M059J (cell line): Measurements from ENCODE around the gene SRGAP2C. TPM values are rescaled to one million over a fixed set of nuclear protein-coding genes. Genes with fewer than 3 reads are reported as not detected.
"Not testable (repeated sequence)": the region's sequence is repeated elsewhere in the genome, so short reads cannot be mapped to it uniquely, and the experiment has no call there.

Experiments
- DNase-seq: peaks from one replicate; pipeline ENCODE4 v3.0.0-alpha.2; 2012; ENCODE audit warnings: low read depth
- total RNA-seq: library from RNA; depleted of rRNA; stranded (reverse); fragments of >200 nt; shearing (Covaris generic); gene quantifications from 2 replicates; pipeline ENCODE4 v1.2.3, GENCODE V29; 2014

Gene SRGAP2C
- total RNA-seq, 1 experiment from 2014 or later = 30.3 TPM

DNA sequence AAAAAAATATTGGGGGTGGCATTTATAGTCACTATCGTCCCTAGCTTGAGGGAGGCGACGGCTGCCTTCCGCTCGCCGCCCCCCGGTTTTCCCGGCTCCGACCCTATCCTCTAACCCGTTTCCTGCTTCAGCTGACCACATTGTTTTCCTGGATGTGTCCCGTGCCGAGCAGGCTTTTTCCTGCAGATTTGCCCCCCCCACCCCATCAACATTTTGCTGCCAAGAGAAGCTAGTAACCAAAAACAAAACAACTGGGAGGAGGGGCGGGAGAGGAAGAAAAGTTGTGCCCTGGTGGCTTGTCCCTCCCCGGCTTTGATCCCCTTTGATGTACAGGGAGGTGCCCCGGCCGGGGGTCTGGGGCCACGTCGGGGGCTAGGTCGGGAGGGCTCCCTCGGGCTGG lies 1.4 kb downstream of the SRGAP2C start:
- DNase-seq = not testable (repeated sequence)

GRCh38 chr1:121187914-121188313 lies 3.1 kb downstream of the SRGAP2C start:
- not testable (repeated sequence) for DNase-seq

GRCh38 chr1:121192512-121192911 lies 7.7 kb downstream of the SRGAP2C start:
- DNase-seq = not testable (repeated sequence)

- DNase-seq = not testable (repeated sequence)
These were observed 12.5 kb downstream of the SRGAP2C start for GRCh38 chr1:121197095-121197882.

DNA sequence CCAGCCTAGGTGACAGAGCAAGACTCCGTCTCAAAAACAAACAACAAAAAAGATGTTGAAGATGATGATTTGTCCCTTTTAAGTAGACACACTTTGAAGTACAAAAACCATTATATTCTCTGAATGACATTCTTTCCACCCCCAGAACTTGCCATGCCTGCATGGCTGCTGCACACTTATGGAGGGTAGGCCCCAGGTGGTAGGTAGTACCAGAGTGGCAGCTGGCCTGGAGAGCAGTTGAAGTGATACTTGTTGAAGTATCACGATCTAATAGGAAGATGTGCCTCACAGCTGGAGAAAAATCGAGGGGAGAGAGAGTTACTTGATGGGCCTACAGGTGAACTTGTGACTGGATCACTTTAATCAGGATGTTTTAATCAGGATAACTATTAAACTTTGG lies 15.0 kb downstream of the SRGAP2C start:
- DNase-seq = not testable (repeated sequence)

- not testable (repeated sequence) for DNase-seq
These were observed 15.5 kb downstream of the SRGAP2C start for GRCh38 chr1:121200232-121200631.

DNA sequence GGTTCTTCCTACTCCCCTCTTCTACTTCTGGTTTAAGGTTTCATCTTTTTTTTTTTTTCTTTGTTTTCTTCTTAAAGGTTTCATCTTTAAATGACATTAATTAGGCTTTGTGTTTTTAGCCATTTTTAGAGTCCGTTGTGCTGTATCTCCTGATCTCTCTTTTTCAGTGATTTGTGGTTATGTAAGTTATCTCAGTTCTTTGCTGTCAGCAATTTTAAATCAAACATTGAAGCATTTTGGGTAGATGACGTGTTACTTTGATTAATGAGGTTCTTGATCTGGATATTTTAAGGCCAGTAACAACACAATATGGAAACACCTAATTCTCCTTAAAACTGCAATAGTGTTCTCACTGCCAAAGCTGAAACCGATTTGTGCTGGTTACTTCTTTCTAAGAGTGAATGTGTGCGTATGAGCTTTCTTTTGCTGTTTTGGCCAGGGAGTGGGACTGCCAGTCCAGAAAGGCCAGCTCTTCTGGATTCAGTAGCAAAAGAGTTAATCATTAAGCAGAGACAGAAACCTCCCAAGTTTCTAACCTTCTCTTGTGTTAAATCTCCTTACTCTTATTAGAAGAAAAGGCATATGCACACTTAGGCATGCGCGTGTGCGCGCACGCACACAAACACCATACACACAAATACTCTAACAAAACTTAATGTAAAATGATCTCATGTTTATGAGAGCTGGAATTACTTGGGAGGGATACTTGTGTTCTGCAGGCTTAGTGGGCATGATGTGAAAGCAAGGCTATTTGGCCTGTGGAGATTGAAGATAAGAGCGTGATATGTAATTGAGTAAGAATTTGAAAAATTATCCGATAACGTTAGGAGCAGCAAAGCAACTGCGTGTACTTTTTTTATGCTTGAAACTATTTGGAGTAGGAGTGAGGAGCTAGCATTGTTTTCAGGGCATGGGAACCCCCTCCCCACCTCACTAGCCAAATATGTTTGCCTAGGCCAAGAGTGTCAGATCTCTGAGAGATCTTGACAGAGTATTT lies 16.5 kb downstream of the SRGAP2C start:
- peak; percentile 10 for DNase-seq

DNA sequence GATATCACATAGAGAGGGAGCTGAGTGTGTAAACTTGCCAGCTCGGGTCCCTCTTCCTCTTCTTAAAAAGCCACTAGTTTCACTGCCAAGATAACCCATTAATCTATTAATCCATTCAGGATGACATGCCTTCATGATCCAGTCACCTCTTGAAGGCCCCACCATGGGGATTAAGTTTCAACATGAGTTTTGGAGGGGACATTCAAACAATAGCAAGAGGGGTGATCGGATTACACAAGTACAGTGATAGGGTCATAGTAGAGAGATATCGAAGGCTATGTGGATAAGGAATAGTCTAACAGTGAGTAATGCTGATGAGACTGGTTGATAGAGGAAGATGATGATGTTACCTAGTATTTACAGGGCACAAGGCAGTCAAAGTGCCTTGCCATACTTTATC lies 18.2 kb downstream of the SRGAP2C start:
- peak; percentile 15 for DNase-seq

- DNase-seq = peak; percentile 1
These were observed 21.3 kb downstream of the SRGAP2C start for GRCh38 chr1:121205786-121206711.

DNA sequence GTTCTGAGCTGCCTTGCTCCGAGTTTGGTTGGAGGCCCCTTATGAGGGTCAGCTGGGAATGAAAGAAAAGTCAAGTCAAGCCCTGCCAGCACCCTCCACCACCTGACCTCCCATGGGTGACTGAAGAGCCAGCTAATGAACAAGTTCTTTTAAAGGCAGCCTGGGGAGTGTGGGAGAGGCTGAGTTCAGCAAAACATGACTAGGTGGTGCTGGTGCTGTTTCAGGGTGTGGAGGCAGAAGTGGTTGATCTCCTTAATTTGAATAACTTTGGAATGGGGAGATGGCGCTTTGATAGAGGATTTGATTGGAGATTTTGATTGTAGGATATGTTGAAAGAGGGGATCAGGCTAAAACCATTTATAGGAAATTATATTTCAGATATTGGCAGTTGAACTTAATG lies 22.6 kb downstream of the SRGAP2C start:
- DNase-seq = not testable (repeated sequence)

DNA sequence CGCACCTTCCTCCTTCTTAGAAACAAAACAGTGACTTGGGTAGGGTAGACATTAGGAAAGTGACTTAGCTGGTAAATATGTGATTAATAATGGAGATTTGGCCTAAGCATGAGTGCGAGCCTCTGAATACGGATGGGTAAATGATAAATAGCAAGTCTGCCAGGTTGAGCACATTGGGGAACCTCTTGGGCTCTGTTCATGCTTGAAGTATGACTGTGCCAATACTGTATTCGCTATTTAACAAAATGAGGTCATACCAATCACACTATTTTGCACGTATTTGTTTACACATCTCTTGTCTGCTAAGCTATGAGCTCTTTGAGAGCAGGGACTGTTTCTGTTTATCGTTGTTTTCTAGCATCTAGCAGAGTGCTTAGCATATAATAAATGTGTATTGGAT lies 23.6 kb downstream of the SRGAP2C start:
- DNase-seq = not testable (repeated sequence)

DNA sequence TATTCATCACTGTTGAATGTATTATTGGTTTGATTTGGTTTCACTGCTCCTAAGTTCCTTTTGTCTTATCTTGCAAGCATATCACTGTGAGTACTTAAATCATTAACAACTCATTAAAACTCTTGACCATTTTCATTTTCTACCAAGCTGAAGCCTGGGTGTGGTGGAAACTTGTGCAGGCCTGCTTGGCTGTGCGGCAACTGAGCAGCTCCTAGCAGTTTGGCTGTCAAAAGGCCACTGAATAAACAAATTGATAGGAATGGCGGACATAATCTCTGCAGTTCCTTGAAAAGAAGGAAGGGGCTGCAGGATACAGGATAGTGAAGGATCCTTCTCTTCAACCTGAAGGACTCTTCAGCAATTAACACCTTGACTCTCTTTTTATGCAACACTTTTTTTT lies 26.0 kb downstream of the SRGAP2C start:
- DNase-seq = not testable (repeated sequence)

DNA sequence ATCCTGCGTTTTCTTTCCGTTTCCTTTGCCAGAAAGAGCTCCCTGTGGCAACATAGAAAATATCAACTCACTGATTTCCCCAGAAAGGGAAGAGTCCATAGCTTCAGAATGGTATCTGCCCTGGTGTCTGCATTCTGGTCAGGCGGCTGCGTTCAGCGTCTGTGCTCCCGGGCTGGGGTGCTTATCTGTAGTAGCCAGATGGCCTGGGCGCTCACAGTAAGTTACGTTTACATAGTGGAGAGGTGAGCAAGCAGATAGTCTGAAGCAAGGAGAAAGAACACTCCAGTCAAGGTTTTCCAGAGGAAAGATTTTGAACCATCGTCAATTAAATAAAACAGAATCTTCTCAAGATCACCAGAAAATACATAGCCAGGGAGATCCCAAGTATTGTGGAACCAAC lies 28.7 kb downstream of the SRGAP2C start:
- not testable (repeated sequence) for DNase-seq

- not testable (repeated sequence) for DNase-seq
These were observed 29.9 kb downstream of the SRGAP2C start for GRCh38 chr1:121214544-121215156.

GRCh38 chr1:121215699-121216417 lies 31.1 kb downstream of the SRGAP2C start:
- DNase-seq = not testable (repeated sequence)

DNA sequence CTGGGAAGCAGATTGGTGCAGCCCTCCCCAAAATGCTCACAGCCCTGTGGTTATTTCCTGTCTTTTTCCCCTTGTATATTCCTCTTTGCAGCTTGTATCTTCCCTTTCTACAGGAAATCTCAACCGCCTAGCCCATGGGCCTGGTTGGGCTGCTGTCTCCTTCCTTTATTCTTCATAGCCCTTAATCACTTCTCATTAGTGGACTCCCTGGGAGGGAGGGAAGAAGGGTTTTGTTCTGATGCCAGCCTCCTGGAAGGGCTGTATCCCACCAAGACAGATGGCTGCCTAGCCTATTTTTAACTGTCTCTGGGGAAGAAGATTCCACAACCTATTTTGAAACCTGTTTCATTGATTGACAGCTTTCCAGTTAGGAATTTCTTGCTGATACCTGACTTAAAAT lies 31.9 kb downstream of the SRGAP2C start:
- DNase-seq = not testable (repeated sequence)

DNA sequence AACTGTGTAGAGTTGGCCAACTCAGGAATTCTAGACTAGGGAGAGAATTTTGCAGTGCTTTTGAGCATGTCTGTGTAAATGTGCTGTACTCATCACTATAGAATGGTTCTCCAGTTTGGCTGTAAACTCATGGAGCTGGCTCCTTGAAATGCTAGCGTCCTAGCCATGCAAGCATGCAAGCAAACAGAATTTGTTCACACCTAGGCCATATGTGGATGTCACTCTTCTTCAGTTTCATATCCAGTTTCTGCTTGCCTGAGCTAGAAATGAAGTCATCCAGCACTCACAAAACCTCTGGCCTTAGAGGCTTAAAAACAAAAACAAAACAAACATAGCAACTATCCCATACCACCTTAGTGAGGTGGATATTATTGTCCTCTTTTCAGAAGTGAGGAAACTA lies 37.0 kb downstream of the SRGAP2C start:
- DNase-seq = peak; percentile 0

DNA sequence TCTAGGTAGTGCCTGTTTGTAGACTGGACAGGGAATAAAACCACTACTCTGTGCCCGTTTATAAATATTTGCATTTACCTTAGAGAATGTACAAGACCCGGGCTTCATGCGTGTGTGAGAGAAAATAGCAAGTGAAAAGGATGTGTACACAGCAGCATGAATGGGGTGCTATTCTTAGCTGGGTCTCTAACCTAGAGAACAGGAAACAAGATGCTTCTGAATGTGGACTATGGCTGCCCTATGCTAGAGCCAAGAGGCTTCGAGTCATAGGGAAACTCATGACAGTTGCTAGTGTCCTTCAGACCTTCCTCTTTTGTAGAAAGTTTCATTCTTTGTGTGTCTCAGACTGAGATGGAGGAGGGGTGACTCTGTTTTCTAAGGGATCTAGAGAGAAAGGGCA lies 39.9 kb downstream of the SRGAP2C start:
- not testable (repeated sequence) for DNase-seq

GRCh38 chr1:121226295-121226904 lies 41.6 kb downstream of the SRGAP2C start:
- DNase-seq = not testable (repeated sequence)

DNA sequence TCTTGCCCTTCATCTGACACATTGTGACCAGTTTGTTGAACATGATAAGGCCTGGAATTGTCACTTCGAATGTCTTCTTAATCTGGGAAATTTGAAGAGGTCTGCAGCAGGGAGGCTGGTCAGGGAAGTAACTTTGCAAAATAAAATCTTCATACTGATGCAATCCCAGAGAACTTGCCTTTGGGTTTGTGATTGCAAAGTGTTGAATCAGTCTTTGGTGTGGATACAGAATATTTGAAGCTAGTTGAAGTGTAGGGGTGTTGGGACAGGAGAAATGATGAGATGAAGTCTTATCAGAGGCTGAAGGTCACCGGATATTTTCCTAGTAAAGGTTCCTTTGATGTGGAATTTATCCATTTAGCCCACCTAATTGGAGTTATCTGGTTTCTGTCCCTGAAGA lies 42.1 kb downstream of the SRGAP2C start:
- not testable (repeated sequence) for DNase-seq
